Breast epithelium (tissue), 4 donors: ENCODE results near the gene AAMP. TPM values are rescaled to one million over a fixed set of nuclear protein-coding genes. Genes with fewer than 3 reads are reported as not detected.

Experiments used
- DNase-seq, 2 donors: peaks; one replicate each; pipeline ENCODE4 v3.0.0-alpha.2; 2019; ENCODE audit warnings: low spot score in 2 of 2
- H3K27ac ChIP-seq, 2 donors: fragments of 200-600 bp; sonication (generic) in 1 of 2; one replicate each; pipeline ENCODE4 v1.5.1; 2016 to 2019; ENCODE audit warnings: mild to moderate bottlenecking in 1 of 2
- H3K27me3 ChIP-seq, 2 donors: fragments of 200-600 bp; sonication (generic) in 1 of 2; one replicate each; pipeline versions ENCODE4 v1.5.1 to v1.6.0; 2017 to 2019; ENCODE audit warnings: control low read depth in 1 of 2, mild to moderate bottlenecking in 1 of 2
- H3K36me3 ChIP-seq: fragments of 200-600 bp; one replicate; pipeline ENCODE4 v1.5.1; 2019
- H3K4me1 ChIP-seq, 2 donors: fragments of 200-600 bp; sonication (generic); one replicate each; pipeline ENCODE4 v1.5.1; 2016 to 2019; ENCODE audit warnings: control low read depth in 1 of 2
- H3K4me3 ChIP-seq, 3 donors: fragments of 200-600 bp; sonication (generic); 1 replicate in 2 of 3; 2 replicates in 1 of 3; pipeline ENCODE4 v1.5.1; 2016 to 2019; ENCODE audit warnings: mild to moderate bottlenecking in 3 of 3, moderate library complexity in 2 of 3
- H3K9me3 ChIP-seq, 2 donors: fragments of 200-600 bp; sonication (generic) in 1 of 2; one replicate each; pipeline ENCODE4 v1.5.1; 2016 to 2019; ENCODE audit warnings: control low read depth in 1 of 2
- CTCF ChIP-seq, 3 donors: fragments of 450-650 bp; IDR thresholded peaks; one replicate each; pipeline ENCODE4 v1.5.1; 2016 to 2017; ENCODE audit warnings: antibody characterized with exemption in 3 of 3, mild to moderate bottlenecking in 3 of 3, moderate library complexity in 3 of 3
- POLR2A ChIP-seq: fragments of 450-650 bp; IDR thresholded peaks from one replicate; pipeline ENCODE4 v1.6.1; 2016; ENCODE audit warnings: antibody characterized with exemption, mild to moderate bottlenecking, moderate library complexity
- POLR2AphosphoS5 ChIP-seq, 3 donors: sonication (generic); formaldehyde crosslinking; IDR thresholded peaks; one replicate each; pipeline ENCODE4 v1.6.1; 2017; ENCODE audit warnings: antibody characterized with exemption in 3 of 3
- intact Hi-C: fragments of 100-400 bp; cut with DNase I; formaldehyde crosslinking; loops from one replicate; pipeline ENCODE4 v1.15.1; 2023; ENCODE audit warnings: low total_unique reads
- total RNA-seq, 3 donors: library from RNA; depleted of rRNA; stranded (reverse); fragments of >200 nt; gene quantifications; one replicate each; pipeline ENCODE4 v1.1.0, GENCODE V29; 2016

The AAMP gene
- total RNA-seq, 3 donors from 2014 or later: 150 to 164 (median 151) TPM

- peak overlapping the region; percentile 72 to 94 (median 82) for H3K4me3 ChIP-seq
- no peaks in the 10 kb centered on the region for H3K36me3 ChIP-seq
- H3K27ac ChIP-seq: peak overlapping the region; percentile 97 to 99
- no peaks in the 10 kb centered on the region for H3K27me3 ChIP-seq
- peaks cover 14 to 40% of the 10 kb centered on the region in 2 donors for H3K4me1 ChIP-seq
- no peak for DNase-seq
- TF ChIP-seq POLR2AphosphoS5 (IDR thresholded peaks at IDR 0.05) (peak in 1 of 3 donors; percentile 29), POLR2A (no peak)
- intact Hi-C loops: no loop called here
- no peaks in the 10 kb centered on the region for H3K9me3 ChIP-seq
Observed at GRCh38 chr2:218289639-218290315, 19.8 kb upstream of the AAMP start.

GRCh38 chr2:218286570-218287459, 16.9 kb upstream of the AAMP start:
- Histone ChIP-seq H3K27ac (peak overlapping the region; percentile 97 to 99), H3K4me1 (peaks cover 15 to 64% of the 10 kb centered on the region in 2 donors), H3K4me3 (peak overlapping the region; percentile 36 to 63 (median 39)), H3K9me3 (no peaks in the 10 kb centered on the region), H3K27me3 (no peaks in the 10 kb centered on the region), H3K36me3 (no peaks in the 10 kb centered on the region)
- intact Hi-C loops: no loop called here
- TF ChIP-seq CTCF (IDR thresholded peaks at IDR 0.05) (no peak), POLR2AphosphoS5 (IDR thresholded peaks at IDR 0.05) (peak; percentile 35 to 72 (median 48)), POLR2A (no peak)
- DNase-seq: peak; percentile 77 to 83

- DNase-seq: peak; percentile 80 to 89
- Histone ChIP-seq H3K27me3 (no peaks in the 10 kb centered on the region), H3K4me3 (peak overlapping the region; percentile 36 to 63 (median 39)), H3K9me3 (no peaks in the 10 kb centered on the region), H3K27ac (peak overlapping the region; percentile 97 to 99), H3K36me3 (no peaks in the 10 kb centered on the region), H3K4me1 (peaks cover 17 to 63% of the 10 kb centered on the region in 2 donors)
- TF ChIP-seq POLR2AphosphoS5 (IDR thresholded peaks at IDR 0.05) (peak; percentile 18 to 29 (median 22)), CTCF (IDR thresholded peaks at IDR 0.05) (no peak)
- intact Hi-C loops: no loop called here
Observed at GRCh38 chr2:218285604-218286003, 15.7 kb upstream of the AAMP start.

- no peaks in the 10 kb centered on the region for H3K27me3 ChIP-seq
- no peaks in the 10 kb centered on the region for H3K36me3 ChIP-seq
- peak overlapping the region; percentile 97 to 99 for H3K27ac ChIP-seq
- H3K4me1 ChIP-seq: peaks cover 17 to 53% of the 10 kb centered on the region in 2 donors
- no peak for DNase-seq
- TF ChIP-seq POLR2AphosphoS5 (IDR thresholded peaks at IDR 0.05) (peak in 1 of 3 donors; percentile 14), CTCF (IDR thresholded peaks at IDR 0.05) (no peak)
- H3K4me3 ChIP-seq: peak overlapping the region in 1 of 3 donors; percentile 50
- intact Hi-C loops: no loop called here
- H3K9me3 ChIP-seq: no peaks in the 10 kb centered on the region
Observed at GRCh38 chr2:218284106-218284811, 14.3 kb upstream of the AAMP start.

GRCh38 chr2:218282173-218282991, 12.4 kb upstream of the AAMP start:
- peak overlapping the region; percentile 95 to 97 for H3K27ac ChIP-seq
- H3K36me3 ChIP-seq: no peaks in the 10 kb centered on the region
- H3K4me3 ChIP-seq: peak overlapping the region in 2 of 3 donors; percentile 11 to 34
- TF ChIP-seq POLR2A (no peak), CTCF (IDR thresholded peaks at IDR 0.05) (no peak), POLR2AphosphoS5 (IDR thresholded peaks at IDR 0.05) (peak in 1 of 3 donors; percentile 60)
- intact Hi-C loops: no loop called here
- DNase-seq: peak; percentile 85 to 90
- H3K4me1 ChIP-seq: peaks cover 17 to 53% of the 10 kb centered on the region in 2 donors
- no peaks in the 10 kb centered on the region for H3K27me3 ChIP-seq
- H3K9me3 ChIP-seq: no peaks in the 10 kb centered on the region
